ENCODE measurements around the gene BRD3. TPM values are rescaled to one million over a fixed set of nuclear protein-coding genes. Genes with fewer than 3 reads are reported as not detected.

Gene BRD3
- total RNA-seq, 1 experiment from 2014 or later: 108 TPM

DNA sequence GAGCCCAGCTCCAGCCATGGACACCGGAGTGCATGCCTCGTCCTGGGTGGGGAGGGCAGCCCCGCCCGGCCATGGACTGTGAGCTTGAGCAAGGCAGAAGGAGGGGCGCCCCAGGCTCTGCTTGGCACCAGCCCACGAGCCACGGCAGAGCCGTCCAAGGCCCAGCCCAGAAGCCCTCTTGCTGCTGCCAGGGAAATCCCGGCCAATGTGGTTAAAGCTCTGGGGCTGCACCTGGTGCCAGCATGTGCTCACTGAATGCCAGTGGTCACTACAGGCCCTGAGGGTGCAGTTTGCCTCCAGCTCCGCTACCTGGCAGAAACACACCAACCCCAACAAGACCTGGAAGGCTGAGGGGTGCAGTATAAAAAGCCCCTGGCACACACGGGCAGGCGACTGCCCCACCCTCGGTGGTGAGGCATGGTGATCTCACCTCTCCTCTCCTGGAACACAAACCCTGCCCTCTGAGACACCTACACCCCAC is 11.8 kb downstream of the BRD3 start (continued):
- TF ChIP-seq, protein P1, sequence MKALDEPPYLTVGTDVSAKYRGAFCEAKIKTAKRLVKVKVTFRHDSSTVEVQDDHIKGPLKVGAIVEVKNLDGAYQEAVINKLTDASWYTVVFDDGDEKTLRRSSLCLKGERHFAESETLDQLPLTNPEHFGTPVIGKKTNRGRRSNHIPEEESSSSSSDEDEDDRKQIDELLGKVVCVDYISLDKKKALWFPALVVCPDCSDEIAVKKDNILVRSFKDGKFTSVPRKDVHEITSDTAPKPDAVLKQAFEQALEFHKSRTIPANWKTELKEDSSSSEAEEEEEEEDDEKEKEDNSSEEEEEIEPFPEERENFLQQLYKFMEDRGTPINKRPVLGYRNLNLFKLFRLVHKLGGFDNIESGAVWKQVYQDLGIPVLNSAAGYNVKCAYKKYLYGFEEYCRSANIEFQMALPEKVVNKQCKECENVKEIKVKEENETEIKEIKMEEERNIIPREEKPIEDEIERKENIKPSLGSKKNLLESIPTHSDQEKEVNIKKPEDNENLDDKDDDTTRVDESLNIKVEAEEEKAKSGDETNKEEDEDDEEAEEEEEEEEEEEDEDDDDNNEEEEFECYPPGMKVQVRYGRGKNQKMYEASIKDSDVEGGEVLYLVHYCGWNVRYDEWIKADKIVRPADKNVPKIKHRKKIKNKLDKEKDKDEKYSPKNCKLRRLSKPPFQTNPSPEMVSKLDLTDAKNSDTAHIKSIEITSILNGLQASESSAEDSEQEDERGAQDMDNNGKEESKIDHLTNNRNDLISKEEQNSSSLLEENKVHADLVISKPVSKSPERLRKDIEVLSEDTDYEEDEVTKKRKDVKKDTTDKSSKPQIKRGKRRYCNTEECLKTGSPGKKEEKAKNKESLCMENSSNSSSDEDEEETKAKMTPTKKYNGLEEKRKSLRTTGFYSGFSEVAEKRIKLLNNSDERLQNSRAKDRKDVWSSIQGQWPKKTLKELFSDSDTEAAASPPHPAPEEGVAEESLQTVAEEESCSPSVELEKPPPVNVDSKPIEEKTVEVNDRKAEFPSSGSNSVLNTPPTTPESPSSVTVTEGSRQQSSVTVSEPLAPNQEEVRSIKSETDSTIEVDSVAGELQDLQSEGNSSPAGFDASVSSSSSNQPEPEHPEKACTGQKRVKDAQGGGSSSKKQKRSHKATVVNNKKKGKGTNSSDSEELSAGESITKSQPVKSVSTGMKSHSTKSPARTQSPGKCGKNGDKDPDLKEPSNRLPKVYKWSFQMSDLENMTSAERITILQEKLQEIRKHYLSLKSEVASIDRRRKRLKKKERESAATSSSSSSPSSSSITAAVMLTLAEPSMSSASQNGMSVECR (CRISPR knock-in tag; IDR thresholded peaks at IDR 0.05; ENCODE audit: borderline replicate concordance): no peak
- TF ChIP-seq, protein P2, sequence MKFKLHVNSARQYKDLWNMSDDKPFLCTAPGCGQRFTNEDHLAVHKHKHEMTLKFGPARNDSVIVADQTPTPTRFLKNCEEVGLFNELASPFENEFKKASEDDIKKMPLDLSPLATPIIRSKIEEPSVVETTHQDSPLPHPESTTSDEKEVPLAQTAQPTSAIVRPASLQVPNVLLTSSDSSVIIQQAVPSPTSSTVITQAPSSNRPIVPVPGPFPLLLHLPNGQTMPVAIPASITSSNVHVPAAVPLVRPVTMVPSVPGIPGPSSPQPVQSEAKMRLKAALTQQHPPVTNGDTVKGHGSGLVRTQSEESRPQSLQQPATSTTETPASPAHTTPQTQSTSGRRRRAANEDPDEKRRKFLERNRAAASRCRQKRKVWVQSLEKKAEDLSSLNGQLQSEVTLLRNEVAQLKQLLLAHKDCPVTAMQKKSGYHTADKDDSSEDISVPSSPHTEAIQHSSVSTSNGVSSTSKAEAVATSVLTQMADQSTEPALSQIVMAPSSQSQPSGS (CRISPR knock-in tag; IDR thresholded peaks at IDR 0.05; ENCODE audit: borderline replicate concordance, low read depth): no peak
- TF ChIP-seq ETV6 (CRISPR knock-in tag; IDR thresholded peaks at IDR 0.05) (no peak), CREB1 (CRISPR knock-in tag; IDR thresholded peaks at IDR 0.05) (no peak), EMX1 (CRISPR knock-in tag; IDR thresholded peaks at IDR 0.05) (no peak), FOXJ3 (CRISPR knock-in tag; IDR thresholded peaks at IDR 0.05; ENCODE audit: borderline replicate concordance) (no peak)

DNA sequence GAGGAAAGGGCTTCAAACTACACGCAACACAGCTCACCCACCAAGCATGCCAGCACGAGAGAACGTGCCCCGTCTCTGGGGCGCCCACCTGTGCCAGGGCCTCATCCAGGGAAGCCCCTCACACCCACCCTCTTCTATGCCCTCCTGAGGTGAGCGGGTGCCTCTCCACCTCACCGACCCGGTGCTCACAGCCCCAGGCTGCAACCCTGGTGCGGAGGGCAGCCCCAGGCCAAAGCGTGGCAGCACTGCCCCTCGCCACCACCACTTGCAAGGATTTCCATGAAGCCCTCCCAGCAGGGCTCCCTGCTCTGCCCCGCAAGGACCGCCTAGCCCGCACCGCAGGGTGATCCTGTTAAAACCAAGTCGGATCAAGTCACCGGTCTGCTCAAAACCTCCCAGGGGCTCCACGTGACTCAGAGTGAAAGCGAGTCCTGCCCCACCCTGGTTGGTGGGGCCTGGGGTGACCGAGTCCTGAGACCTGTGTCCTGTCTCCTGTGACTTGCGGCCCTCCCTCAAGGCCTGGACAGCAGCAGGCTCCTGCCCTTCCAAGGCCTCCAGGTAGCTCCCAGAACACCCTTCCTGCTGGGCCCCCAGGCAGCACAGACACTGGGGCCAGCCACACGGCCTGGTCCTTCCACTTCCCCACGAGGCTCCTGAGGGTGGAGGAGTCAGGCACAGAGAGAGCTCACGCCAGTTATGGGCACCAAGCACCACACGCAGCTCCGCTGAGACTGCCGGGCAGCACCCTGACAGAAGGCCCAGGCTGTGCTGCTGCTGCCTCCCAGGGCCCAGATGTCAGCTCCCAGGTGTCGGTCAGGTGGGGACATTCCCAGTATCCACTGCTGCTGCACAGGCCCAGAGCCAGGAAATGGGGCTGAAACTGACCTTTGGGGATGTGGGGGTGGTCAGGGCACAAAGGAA is 12.7 kb downstream of the BRD3 start:
- ChIA-PET CTCF (no interaction called here), POLR2A (interaction anchor here (0.9 kb wide), 1 partner anchor 10 kb away, joined by 3 read pairs; no protein-coding TSS in a partner anchor)
- Mint-ChIP-seq H3K36me3 (peaks cover 19% of the 10 kb centered on the region), H3K4me1 (peaks cover 12% of the 10 kb centered on the region; the same call in 1 of the 2 replicates), H3K4me3 (no peak overlapping the region), H3K27me3 (ENCODE audit: low read depth) (no peaks in the 10 kb centered on the region), H3K9me3 (no peaks in the 10 kb centered on the region), H3K27ac (no peak overlapping the region)
- TF ChIP-seq, protein P3, sequence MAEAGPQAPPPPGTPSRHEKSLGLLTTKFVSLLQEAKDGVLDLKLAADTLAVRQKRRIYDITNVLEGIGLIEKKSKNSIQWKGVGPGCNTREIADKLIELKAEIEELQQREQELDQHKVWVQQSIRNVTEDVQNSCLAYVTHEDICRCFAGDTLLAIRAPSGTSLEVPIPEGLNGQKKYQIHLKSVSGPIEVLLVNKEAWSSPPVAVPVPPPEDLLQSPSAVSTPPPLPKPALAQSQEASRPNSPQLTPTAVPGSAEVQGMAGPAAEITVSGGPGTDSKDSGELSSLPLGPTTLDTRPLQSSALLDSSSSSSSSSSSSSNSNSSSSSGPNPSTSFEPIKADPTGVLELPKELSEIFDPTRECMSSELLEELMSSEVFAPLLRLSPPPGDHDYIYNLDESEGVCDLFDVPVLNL (CRISPR knock-in tag; IDR thresholded peaks at IDR 0.05; ENCODE audit: borderline replicate concordance, low read depth): no peak
- TF ChIP-seq, protein P4, sequence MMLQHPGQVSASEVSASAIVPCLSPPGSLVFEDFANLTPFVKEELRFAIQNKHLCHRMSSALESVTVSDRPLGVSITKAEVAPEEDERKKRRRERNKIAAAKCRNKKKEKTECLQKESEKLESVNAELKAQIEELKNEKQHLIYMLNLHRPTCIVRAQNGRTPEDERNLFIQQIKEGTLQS (CRISPR knock-in tag; conservative IDR thresholded peaks at IDR 0.05): no peak
- TF ChIP-seq, protein P5, sequence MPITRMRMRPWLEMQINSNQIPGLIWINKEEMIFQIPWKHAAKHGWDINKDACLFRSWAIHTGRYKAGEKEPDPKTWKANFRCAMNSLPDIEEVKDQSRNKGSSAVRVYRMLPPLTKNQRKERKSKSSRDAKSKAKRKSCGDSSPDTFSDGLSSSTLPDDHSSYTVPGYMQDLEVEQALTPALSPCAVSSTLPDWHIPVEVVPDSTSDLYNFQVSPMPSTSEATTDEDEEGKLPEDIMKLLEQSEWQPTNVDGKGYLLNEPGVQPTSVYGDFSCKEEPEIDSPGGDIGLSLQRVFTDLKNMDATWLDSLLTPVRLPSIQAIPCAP (CRISPR knock-in tag; IDR thresholded peaks at IDR 0.05): no peak
- no peak for TF ChIP-seq ZNF121 (CRISPR knock-in tag; IDR thresholded peaks at IDR 0.05)
- TF ChIP-seq, protein P6, sequence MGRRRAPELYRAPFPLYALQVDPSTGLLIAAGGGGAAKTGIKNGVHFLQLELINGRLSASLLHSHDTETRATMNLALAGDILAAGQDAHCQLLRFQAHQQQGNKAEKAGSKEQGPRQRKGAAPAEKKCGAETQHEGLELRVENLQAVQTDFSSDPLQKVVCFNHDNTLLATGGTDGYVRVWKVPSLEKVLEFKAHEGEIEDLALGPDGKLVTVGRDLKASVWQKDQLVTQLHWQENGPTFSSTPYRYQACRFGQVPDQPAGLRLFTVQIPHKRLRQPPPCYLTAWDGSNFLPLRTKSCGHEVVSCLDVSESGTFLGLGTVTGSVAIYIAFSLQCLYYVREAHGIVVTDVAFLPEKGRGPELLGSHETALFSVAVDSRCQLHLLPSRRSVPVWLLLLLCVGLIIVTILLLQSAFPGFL (CRISPR knock-in tag; IDR thresholded peaks at IDR 0.05; ENCODE audit: borderline replicate concordance): no peak
- no peak for TF ChIP-seq ZNF671 (CRISPR knock-in tag; IDR thresholded peaks at IDR 0.05)
- no peak for TF ChIP-seq SOX15 (CRISPR knock-in tag; IDR thresholded peaks at IDR 0.05)
- no peak for TF ChIP-seq ZBTB21 (CRISPR knock-in tag; IDR thresholded peaks at IDR 0.05; ENCODE audit: borderline replicate concordance)
- TF ChIP-seq, protein P2 (CRISPR knock-in tag; IDR thresholded peaks at IDR 0.05; ENCODE audit: borderline replicate concordance, low read depth): no peak
- TF ChIP-seq, protein P1 (CRISPR knock-in tag; IDR thresholded peaks at IDR 0.05; ENCODE audit: borderline replicate concordance): no peak
- TF ChIP-seq JAZF1 (CRISPR knock-in tag; IDR thresholded peaks at IDR 0.05): no peak
- no peak for TF ChIP-seq TEAD4 (CRISPR knock-in tag; IDR thresholded peaks at IDR 0.05)
- no peak for TF ChIP-seq ZNF219 (CRISPR knock-in tag; IDR thresholded peaks at IDR 0.05; ENCODE audit: borderline replicate concordance)
- TF ChIP-seq FOXJ3 (CRISPR knock-in tag; IDR thresholded peaks at IDR 0.05; ENCODE audit: borderline replicate concordance): no peak
- ATAC-seq: no peak
- no peak for DNase-seq (ENCODE audit: low spot score)
